Effector memory CD8-positive, alpha-beta T cell (primary cell): ENCODE measurements around the gene RALA.
A peak's percentile ranks its signal among the peaks of the same experiment; 100 is the strongest.

Experiments used
- ATAC-seq: fragments of 150-1000 bp; cut with Tn5 transposase; replicated peaks from 2 replicates; pipeline ENCODE4 v1.10.0; 2021; ENCODE audit warnings: mild to moderate bottlenecking, moderate library complexity
- DNase-seq, 3 experiments: peaks; one replicate each; pipeline ENCODE4 v3.0.0; 2021
- H3K27ac Mint-ChIP-seq, 2 donors: one replicate each; pipeline ENCODE4 v1.8.0; 2022; ENCODE audit warnings: mild to moderate bottlenecking in 2 of 2, mixed read lengths in 2 of 2, moderate library complexity in 2 of 2
- H3K27me3 Mint-ChIP-seq, 2 donors: one replicate each; pipeline ENCODE4 v1.8.0; 2022; ENCODE audit warnings: mixed read lengths in 2 of 2
- H3K36me3 Mint-ChIP-seq: one replicate; pipeline ENCODE4 v1.8.0; 2022; ENCODE audit warnings: mild to moderate bottlenecking, moderate library complexity, mixed read lengths; ENCODE audit not compliant: insufficient read depth
- H3K4me1 Mint-ChIP-seq, 2 donors: one replicate each; pipeline ENCODE4 v1.8.0; 2022; ENCODE audit warnings: low read depth in 2 of 2, mixed read lengths in 2 of 2
- H3K4me3 Mint-ChIP-seq, 2 donors: one replicate each; pipeline ENCODE4 v1.8.0; 2022; ENCODE audit warnings: mild to moderate bottlenecking in 2 of 2, mixed read lengths in 2 of 2, moderate library complexity in 2 of 2
- H3K9me3 Mint-ChIP-seq, 2 donors: one replicate each; pipeline ENCODE4 v1.8.0; 2022; ENCODE audit warnings: mixed read lengths in 2 of 2

Gene RALA

DNA sequence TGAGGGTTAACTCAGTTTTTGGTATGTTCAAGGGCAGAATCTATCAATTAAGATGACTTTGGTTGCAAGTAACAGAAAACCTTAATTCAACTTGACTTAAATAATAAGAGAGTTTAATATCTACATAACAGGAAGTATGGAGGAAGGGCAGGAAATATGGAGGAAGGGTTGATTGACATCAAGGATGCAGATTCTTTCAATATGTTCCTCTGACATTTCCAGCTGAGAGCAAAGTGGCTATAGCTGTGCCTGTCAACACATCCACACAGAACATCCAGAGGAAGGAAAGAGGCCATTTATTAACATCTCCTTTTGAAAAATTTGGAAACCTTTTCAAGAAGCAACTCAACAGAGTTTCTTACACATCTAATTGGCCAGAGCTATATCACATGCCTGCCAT, 19.4 kb upstream of the RALA start:
- Mint-ChIP-seq H3K27ac (no peak overlapping the region), H3K36me3 (no peaks in the 10 kb centered on the region), H3K27me3 (peaks cover 23 to 31% of the 10 kb centered on the region in 2 donors), H3K4me1 (peaks cover 0 to 4% of the 10 kb centered on the region in 2 donors), H3K4me3 (no peak overlapping the region), H3K9me3 (no peaks in the 10 kb centered on the region)
- ATAC-seq, result no peak
- DNase-seq, result no peak

DNA sequence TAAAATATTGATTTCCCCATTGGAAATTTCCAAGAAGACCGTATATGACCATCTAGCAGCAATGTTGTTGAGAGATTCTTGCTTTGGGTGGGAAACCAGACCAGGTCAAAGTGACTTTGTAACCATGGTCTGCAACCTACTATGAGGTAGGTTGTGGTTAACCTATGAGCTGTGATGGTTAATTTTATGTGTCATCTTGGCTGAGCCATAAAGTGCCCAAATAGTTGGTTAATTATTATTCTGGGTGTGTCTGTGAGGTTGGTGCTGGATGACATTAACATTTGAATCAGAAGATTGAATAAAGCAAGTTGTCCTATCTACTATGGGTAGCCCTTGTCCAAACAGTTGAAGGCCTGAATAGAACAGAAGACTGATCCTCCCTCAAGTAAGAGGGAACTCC, 18.3 kb upstream of the RALA start:
- H3K36me3 Mint-ChIP-seq, result no peaks in the 10 kb centered on the region
- no peak overlapping the region for H3K27ac Mint-ChIP-seq
- peaks cover 34 to 43% of the 10 kb centered on the region in 2 donors for H3K27me3 Mint-ChIP-seq
- ATAC-seq (no peak), DNase-seq (no peak)
- no peak overlapping the region for H3K4me3 Mint-ChIP-seq
- H3K9me3 Mint-ChIP-seq, result no peaks in the 10 kb centered on the region
- peaks cover 0 to 4% of the 10 kb centered on the region in 2 donors for H3K4me1 Mint-ChIP-seq

DNA sequence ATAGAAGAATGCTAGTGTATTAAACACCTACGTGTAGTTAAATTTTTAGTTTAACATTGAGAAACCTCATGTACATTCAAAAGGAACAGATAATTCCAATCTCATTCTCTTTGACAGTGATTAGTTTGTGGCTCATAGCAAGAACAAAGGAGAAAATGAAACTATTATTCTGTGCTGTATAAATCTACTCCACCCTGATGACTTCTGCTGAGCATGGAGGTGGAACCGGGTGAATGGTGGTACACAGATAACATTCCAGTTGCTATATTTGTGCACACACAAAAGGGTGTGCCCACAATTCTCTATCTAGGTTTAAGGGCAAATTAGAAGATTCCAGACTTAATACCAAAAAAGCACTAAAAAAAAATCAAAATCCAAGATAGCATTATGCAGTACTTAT, 17.0 kb upstream of the RALA start:
- H3K27ac Mint-ChIP-seq, result no peak overlapping the region
- no peak for ATAC-seq
- H3K4me1 Mint-ChIP-seq, result peaks cover 0 to 4% of the 10 kb centered on the region in 2 donors
- peaks cover 44% of the 10 kb centered on the region in 2 donors for H3K27me3 Mint-ChIP-seq
- H3K36me3 Mint-ChIP-seq, result no peaks in the 10 kb centered on the region
- no peak for DNase-seq
- no peaks in the 10 kb centered on the region for H3K9me3 Mint-ChIP-seq
- no peak overlapping the region for H3K4me3 Mint-ChIP-seq

DNA sequence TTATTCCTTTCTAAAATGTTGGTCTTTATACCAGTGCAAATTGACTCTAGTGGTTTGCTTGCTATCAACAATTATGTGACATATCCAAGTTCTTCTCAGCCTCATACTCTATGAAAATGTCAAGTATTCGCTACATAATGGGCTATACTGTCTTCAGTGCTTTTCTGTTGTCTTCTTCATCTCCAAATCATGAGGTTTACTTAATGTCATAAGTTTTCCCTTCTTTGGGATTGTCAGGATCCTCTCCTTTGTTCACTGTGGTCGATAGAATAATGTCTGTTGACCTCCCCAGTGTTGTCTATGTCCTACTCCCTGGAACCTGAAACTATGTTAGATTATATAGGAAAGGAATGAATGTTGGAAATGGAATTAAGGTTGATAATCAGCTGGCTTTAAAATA, 16.4 kb upstream of the RALA start:
- H3K4me3 Mint-ChIP-seq, result no peak overlapping the region
- no peak overlapping the region for H3K27ac Mint-ChIP-seq
- DNase-seq (no peak), ATAC-seq (no peak)
- H3K4me1 Mint-ChIP-seq, result peaks cover 0 to 4% of the 10 kb centered on the region in 2 donors
- H3K9me3 Mint-ChIP-seq, result no peaks in the 10 kb centered on the region
- peaks cover 44% of the 10 kb centered on the region in 2 donors for H3K27me3 Mint-ChIP-seq
- no peaks in the 10 kb centered on the region for H3K36me3 Mint-ChIP-seq

DNA sequence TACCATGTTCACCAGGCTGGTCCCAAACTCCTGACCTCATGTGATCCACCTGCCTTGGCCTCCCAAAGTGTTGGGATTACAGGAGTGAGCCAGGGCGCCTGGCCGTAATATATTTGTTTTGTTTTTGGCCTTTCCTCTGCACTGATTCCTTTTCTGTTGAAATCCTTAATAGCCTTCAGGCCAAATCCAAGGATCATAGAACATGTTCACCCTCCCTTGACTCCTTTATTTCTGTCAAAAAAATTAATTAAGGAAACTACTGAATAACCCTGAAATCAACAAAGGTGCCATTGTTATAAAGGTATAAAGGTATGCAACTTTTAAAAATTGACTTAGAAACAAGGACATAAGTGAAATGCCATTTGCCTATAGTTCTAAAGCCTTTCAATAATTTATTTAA, 15.5 kb upstream of the RALA start:
- peaks cover 53% of the 10 kb centered on the region in 2 donors for H3K27me3 Mint-ChIP-seq
- no peak for DNase-seq
- no peaks in the 10 kb centered on the region for H3K9me3 Mint-ChIP-seq
- no peak overlapping the region for H3K27ac Mint-ChIP-seq
- no peaks in the 10 kb centered on the region for H3K36me3 Mint-ChIP-seq
- no peak for ATAC-seq
- H3K4me1 Mint-ChIP-seq, result peaks cover 0 to 4% of the 10 kb centered on the region in 2 donors
- no peak overlapping the region for H3K4me3 Mint-ChIP-seq

DNA sequence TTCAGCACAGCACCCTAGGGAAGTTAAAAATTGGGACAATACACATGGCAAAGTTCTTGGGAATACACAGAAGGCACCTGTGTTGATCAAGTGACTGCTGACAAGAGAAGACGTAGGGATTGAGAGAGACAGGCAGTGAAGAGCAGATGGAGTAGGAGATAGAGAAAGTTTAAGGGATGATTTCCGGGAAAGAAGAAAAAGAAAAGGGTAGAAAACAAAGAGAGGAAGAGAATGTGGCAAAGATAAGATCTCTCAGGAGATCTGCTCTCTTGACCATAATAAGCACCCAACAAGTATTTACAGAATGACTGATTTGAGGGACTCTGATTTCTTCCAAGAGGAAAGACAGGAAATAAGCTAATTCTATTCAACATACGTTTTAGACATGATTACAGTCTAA, 15.1 kb upstream of the RALA start:
- no peaks in the 10 kb centered on the region for H3K36me3 Mint-ChIP-seq
- H3K4me1 Mint-ChIP-seq, result peaks cover 0 to 4% of the 10 kb centered on the region in 2 donors
- H3K27ac Mint-ChIP-seq, result no peak overlapping the region
- no peak for DNase-seq
- no peak overlapping the region for H3K4me3 Mint-ChIP-seq
- no peaks in the 10 kb centered on the region for H3K9me3 Mint-ChIP-seq
- peaks cover 57% of the 10 kb centered on the region in 2 donors for H3K27me3 Mint-ChIP-seq
- no peak for ATAC-seq

DNA sequence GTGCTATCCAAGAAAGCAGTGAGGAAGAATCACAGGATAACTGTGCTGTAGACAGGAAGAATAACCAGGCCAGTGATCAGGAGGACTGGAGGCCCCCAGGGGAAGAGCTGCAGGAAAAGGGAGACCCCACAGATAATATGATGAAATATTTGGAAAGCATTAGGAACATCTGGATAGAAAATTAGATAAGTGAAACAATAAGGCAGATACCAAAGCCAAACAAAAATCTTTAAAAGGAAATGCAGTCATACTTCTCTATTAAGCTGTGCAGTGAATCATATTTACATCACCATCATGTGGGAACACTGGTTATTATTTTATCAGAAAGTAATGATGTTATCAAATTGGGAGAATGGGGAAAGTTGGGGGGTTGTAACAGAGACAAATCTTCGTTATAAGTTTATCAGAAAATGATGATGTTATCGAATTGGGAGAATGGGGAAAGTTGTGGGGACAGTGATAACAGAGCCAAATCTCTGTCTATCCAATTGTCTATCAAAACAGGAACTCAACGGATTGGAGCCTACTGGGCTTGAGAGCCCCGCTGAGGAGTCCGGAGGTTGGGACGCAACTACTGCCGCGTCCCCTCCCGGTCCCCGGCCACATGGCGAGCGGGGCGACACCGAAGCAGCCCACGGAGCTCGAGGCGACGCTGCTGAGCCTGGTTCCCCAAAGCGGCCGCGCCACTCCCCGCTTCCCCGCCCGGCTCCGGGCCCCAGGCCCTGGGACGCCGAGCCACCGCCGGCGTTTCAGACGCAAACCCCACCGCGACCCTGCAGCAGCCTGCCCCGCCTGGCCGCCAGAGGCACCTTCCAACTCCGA, 14.0 kb upstream of the RALA start:
- peak; percentile 16 for ATAC-seq
- H3K36me3 Mint-ChIP-seq, result no peaks in the 10 kb centered on the region
- no peak overlapping the region for H3K27ac Mint-ChIP-seq
- no peak for DNase-seq
- no peaks in the 10 kb centered on the region for H3K4me1 Mint-ChIP-seq
- no peaks in the 10 kb centered on the region for H3K9me3 Mint-ChIP-seq
- H3K27me3 Mint-ChIP-seq, result peaks cover 57 to 66% of the 10 kb centered on the region in 2 donors
- no peak overlapping the region for H3K4me3 Mint-ChIP-seq

DNA sequence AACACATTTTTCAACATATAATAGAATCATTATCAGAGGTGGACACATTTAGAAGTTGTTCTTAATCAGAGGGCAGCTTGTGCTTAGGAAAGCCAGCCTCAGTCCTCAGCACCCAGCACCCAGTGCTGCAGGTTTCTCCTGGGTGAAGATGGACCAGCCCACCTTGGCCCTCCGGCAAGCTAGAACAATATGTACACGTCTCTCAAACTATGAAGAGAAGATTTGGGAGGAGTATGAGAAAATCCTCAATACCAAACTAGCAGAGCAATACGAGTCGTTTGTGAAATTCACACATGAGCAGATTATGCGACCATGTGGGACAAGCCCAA, 13.5 kb upstream of the RALA start:
- Mint-ChIP-seq H3K9me3 (no peaks in the 10 kb centered on the region), H3K4me3 (no peak overlapping the region), H3K27me3 (peaks cover 57 to 68% of the 10 kb centered on the region in 2 donors), H3K27ac (no peak overlapping the region), H3K4me1 (no peaks in the 10 kb centered on the region), H3K36me3 (no peaks in the 10 kb centered on the region)
- no peak for DNase-seq
- ATAC-seq, result no peak

DNA sequence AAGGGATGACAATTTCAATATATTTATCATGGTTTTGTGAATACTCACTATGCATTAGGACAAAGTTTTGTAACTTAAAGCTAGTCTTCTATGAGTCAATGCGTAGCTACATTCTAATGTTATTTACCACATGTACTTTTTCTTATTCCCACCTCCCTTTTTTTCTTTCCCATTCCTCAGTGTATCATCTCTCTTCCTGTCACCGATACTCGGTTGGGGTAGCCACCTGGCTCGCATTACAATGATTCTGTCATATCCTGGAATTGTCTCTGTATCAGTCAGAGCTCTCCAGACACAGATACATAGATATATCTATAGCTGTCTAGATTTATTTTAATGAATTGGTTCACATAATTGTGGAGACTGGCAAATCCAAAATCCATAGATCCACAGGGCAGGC, 9.8 kb upstream of the RALA start:
- Mint-ChIP-seq H3K4me3 (no peak overlapping the region), H3K4me1 (no peaks in the 10 kb centered on the region), H3K36me3 (no peaks in the 10 kb centered on the region), H3K27ac (no peak overlapping the region), H3K9me3 (no peaks in the 10 kb centered on the region), H3K27me3 (peaks cover 45 to 49% of the 10 kb centered on the region in 2 donors)
- no peak for DNase-seq
- no peak for ATAC-seq

DNA sequence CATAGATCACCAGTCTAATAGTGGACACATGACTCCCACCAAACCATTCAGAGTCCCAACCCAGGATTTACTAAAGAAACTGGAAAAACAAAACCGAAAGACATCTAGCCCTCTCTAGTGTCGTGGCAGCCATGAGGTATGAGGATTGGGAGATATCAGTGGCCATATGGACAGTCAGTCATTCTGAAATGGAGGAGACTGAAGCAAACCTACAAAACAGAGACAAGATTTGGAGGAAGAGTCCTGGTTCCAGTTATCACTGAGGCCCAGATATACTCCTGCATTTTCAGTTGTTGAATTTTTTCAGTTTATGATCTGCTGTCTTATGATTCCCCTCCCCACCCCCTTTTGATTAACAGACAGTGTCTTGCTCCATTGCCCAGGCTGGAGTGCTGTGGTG, 9.1 kb upstream of the RALA start:
- H3K27ac Mint-ChIP-seq, result no peak overlapping the region
- DNase-seq (no peak), ATAC-seq (no peak)
- H3K4me3 Mint-ChIP-seq, result no peak overlapping the region
- H3K4me1 Mint-ChIP-seq, result no peaks in the 10 kb centered on the region
- H3K36me3 Mint-ChIP-seq, result no peaks in the 10 kb centered on the region
- no peaks in the 10 kb centered on the region for H3K9me3 Mint-ChIP-seq
- peaks cover 38 to 42% of the 10 kb centered on the region in 2 donors for H3K27me3 Mint-ChIP-seq

DNA sequence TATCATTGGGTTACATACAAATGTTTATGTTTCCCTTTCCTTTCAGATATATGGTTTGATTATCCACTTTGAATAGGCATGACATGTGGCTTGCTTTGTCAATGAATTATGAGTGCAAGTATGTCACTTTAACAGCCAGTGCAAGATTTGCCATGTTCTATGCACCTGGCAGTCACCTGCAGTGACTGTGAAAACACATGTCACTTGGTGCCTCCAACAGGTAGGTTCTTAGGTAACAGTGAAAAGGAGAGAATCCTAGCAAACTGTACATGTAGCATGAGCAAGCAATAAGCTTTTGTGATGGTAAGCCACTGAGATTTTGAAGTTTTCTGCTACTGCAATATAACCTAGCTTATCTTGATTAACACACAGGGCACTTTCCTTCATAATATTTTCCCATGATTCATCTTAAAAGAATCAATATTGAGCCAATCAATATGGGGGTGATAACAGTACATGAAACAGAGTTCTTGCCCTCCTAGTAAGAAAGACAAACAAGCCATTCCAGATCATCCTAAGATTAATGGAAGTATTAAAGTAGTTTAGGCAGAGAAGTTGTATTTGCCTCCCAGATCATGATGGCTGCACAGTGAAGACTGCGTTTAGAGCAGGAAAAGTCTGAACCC, 7.9 kb upstream of the RALA start:
- peaks cover 26 to 30% of the 10 kb centered on the region in 2 donors for H3K27me3 Mint-ChIP-seq
- no peaks in the 10 kb centered on the region for H3K9me3 Mint-ChIP-seq
- ATAC-seq (no peak), DNase-seq (no peak)
- no peaks in the 10 kb centered on the region for H3K4me1 Mint-ChIP-seq
- H3K36me3 Mint-ChIP-seq, result no peaks in the 10 kb centered on the region
- no peak overlapping the region for H3K4me3 Mint-ChIP-seq
- no peak overlapping the region for H3K27ac Mint-ChIP-seq

DNA sequence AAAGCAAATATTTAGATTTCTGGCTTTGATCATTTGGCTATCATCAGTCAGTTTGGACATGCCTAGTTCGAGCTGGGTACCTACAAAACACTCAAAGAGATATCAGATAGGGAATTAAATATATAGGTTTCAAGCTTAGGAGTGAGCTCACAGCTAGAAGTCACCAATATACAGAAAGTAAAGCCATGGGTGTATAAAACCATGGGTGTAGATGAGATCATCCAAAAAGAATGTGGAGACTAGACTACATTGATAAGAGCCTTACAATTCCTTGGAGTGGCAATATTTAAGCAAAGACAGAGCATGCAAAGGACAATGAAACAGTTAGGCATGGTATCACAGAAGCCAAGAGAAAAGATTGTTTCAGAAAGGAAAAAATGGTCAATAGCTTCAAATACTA, 7.2 kb upstream of the RALA start:
- DNase-seq (no peak), ATAC-seq (no peak)
- Mint-ChIP-seq H3K4me1 (no peaks in the 10 kb centered on the region), H3K27me3 (peaks cover 21 to 24% of the 10 kb centered on the region in 2 donors), H3K4me3 (no peak overlapping the region), H3K9me3 (no peaks in the 10 kb centered on the region), H3K36me3 (no peaks in the 10 kb centered on the region), H3K27ac (no peak overlapping the region)

DNA sequence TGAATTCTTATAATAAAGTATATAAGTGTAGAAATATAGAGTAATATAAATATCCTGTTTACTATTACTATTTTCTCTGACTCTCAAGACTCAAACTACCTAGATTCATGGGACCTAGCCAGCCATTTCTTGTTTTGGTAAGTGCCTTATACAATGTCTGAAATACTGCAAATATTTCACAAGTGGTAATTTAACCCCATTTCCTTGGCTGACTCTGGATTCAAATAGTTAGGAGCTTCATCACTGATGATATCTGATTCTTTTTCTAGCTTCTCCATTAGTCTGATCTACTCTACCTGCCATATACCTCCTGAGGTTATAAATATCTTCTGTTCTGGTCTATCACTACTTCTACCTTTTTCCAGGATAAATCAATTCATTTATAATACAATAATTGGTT, 6.4 kb upstream of the RALA start:
- Mint-ChIP-seq H3K4me3 (no peak overlapping the region), H3K27ac (no peak overlapping the region), H3K9me3 (no peaks in the 10 kb centered on the region), H3K27me3 (peaks cover 20 to 24% of the 10 kb centered on the region in 2 donors), H3K4me1 (peaks cover 0 to 3% of the 10 kb centered on the region in 2 donors), H3K36me3 (no peaks in the 10 kb centered on the region)
- no peak for ATAC-seq
- DNase-seq, result no peak

DNA sequence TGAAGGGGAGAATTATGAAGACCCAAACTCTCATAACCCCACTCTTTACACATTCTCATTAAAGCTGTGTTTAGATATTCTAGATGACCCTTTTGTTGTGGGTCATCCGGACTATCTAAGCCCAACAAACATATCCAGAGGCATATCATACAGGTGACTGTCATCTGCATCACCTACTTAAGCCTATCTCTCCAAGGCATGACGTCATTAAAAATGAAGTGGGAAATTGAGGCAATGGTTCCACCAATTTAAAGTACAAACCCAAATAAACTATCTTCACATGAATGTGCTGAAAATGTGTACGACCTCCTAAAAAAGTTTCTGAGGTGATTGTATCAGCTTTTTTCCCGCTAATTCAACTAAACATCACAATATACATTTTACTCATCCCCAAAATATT, 4.5 kb upstream of the RALA start:
- no peak overlapping the region for H3K4me3 Mint-ChIP-seq
- H3K27ac Mint-ChIP-seq, result no peak overlapping the region
- peaks cover 2 to 10% of the 10 kb centered on the region in 2 donors for H3K4me1 Mint-ChIP-seq
- H3K27me3 Mint-ChIP-seq, result peaks cover 5 to 6% of the 10 kb centered on the region in 2 donors
- ATAC-seq (no peak), DNase-seq (no peak)
- H3K36me3 Mint-ChIP-seq, result peaks cover 4% of the 10 kb centered on the region
- no peaks in the 10 kb centered on the region for H3K9me3 Mint-ChIP-seq
